Activated T-helper 17 cell treated with anti-CD3 and anti-CD28 coated beads, Interleukin-2, amount 50 U/mL, for 72 hours (primary cell): Measurements from ENCODE around the gene CNIH2. TPM values are rescaled to one million over a fixed set of nuclear protein-coding genes. Genes with fewer than 3 reads are reported as not detected.
"Not testable (repeated sequence)": the region's sequence is repeated elsewhere in the genome, so short reads cannot be mapped to it uniquely, and the experiment has no call there.

ENCODE experiments used
- ATAC-seq: fragments of 150-1000 bp; cut with Tn5 transposase; replicated peaks from 2 replicates; pipeline ENCODE4 v1.10.0; 2021; ENCODE audit warnings: mild to moderate bottlenecking, moderate library complexity
- H3K27ac Mint-ChIP-seq: one replicate; pipeline ENCODE4 v1.8.0; 2022; ENCODE audit warnings: mixed read lengths
- H3K27me3 Mint-ChIP-seq: one replicate; pipeline ENCODE4 v1.8.0; 2022; ENCODE audit warnings: mixed read lengths
- H3K36me3 Mint-ChIP-seq: one replicate; pipeline ENCODE4 v1.8.0; 2022; ENCODE audit warnings: low read depth, mild to moderate bottlenecking, mixed read lengths
- H3K4me1 Mint-ChIP-seq: one replicate; pipeline ENCODE4 v1.8.0; 2022; ENCODE audit warnings: mixed read lengths
- H3K4me3 Mint-ChIP-seq: one replicate; pipeline ENCODE4 v1.8.0; 2022; ENCODE audit warnings: mild to moderate bottlenecking, mixed read lengths
- H3K9me3 Mint-ChIP-seq: one replicate; pipeline ENCODE4 v1.8.0; 2022; ENCODE audit warnings: mixed read lengths
- total RNA-seq, 2 donors: library from RNA; stranded (reverse); gene quantifications; one replicate each; pipeline ENCODE4 v1.2.3, GENCODE V29; 2022

Gene CNIH2
- total RNA-seq, 2 donors from 2014 or later: 3.9 to 5.0 TPM

GRCh38 chr11:66309475-66309874 lies 31.5 kb downstream of the CNIH2 start:
- ATAC-seq: no peak
- H3K27ac Mint-ChIP-seq: no peak overlapping the region
- H3K9me3 Mint-ChIP-seq: no peaks in the 10 kb centered on the region
- no peaks in the 10 kb centered on the region for H3K4me1 Mint-ChIP-seq
- H3K27me3 Mint-ChIP-seq: no peaks in the 10 kb centered on the region
- H3K36me3 Mint-ChIP-seq: no peaks in the 10 kb centered on the region
- no peak overlapping the region for H3K4me3 Mint-ChIP-seq

DNA sequence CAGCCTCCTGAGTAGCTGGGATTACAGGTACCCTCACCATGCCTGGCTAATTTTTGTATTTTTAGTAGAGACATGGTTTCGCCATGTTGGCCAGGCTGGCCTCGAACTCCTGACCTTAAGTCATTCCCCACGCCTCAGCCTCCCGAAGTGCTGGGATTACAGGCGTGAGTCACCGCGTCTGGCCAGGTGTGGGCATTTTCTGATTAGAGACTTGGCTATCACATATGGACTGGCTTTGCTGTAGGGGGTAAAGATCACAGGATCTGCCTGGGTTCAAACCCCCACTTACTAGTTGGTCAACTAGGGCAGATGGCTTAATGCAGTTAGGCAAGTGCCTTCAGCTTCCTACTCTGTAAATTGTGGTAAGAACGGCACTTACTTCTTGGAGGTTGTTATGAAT lies 32.3 kb downstream of the CNIH2 start:
- Mint-ChIP-seq H3K27ac (no peak overlapping the region), H3K9me3 (no peaks in the 10 kb centered on the region), H3K27me3 (no peaks in the 10 kb centered on the region), H3K36me3 (no peaks in the 10 kb centered on the region), H3K4me3 (no peak overlapping the region), H3K4me1 (peaks cover under 1% of the 10 kb centered on the region)
- no peak for ATAC-seq

DNA sequence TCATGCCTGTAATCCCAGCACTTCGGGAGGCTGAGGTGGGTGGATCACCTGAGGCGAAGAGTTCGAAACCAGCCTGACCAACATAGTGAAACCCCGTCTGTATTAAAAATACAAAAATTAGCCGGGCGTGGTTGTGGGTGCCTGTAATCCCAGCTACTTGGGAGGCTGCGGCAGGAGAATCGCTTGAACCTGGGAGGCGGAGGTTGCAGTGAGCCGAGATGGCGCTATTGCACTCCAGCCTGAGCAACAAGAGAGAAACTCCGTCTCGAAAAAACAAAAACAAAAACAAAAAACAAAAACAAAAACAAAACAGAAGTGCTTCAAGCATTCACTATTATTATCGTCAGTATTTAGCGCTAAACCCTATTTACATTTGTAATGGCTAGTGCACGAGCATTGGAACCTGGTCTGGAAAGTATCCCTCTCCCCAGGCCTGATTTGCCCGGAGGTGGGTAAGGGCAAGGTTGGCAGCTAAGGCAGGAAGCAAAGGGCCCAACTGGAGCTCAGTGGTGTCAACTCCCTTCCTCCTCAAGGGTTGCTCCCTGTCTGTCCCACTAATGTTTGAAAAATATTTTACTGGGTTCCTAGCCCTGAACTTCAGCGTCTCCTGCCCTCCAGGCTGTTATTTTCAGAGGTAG lies 32.9 kb downstream of the CNIH2 start:
- H3K4me1 Mint-ChIP-seq, ATAC-seq, H3K27ac Mint-ChIP-seq, H3K36me3 Mint-ChIP-seq, H3K27me3 Mint-ChIP-seq, H3K9me3 Mint-ChIP-seq: not testable (repeated sequence)
- peak overlapping the region; percentile 78 for H3K4me3 Mint-ChIP-seq

DNA sequence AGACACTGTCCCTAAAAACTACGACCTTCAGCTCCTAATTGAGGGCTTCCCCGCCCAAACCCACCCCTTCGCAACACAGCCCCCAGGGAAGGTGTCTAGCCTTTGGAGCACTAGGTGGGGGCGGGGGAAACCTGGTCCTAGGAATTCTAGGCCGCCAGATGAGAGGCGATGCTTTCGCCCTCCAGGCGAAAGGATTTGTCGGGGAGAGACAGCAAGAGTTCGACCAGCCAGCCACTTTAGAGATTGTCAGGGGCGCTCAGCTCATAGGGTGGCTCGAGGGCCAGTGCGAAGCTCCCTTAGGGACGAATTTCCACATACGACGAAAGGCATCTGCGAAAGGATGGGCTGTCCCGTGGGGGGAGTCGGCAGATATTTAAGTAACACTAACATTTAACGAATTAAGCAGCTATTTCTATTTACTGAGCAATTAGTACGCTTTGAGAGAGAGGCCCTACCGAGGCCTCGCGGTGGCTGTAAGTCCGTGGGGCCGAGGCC lies 33.5 kb downstream of the CNIH2 start:
- no peak for ATAC-seq
- H3K36me3 Mint-ChIP-seq: no peaks in the 10 kb centered on the region
- peak overlapping the region; percentile 78 for H3K4me3 Mint-ChIP-seq
- peak overlapping the region; percentile 77 for H3K27ac Mint-ChIP-seq
- peaks cover 3% of the 10 kb centered on the region for H3K4me1 Mint-ChIP-seq
- no peaks in the 10 kb centered on the region for H3K9me3 Mint-ChIP-seq
- H3K27me3 Mint-ChIP-seq: no peaks in the 10 kb centered on the region

GRCh38 chr11:66311965-66312548 lies 34.1 kb downstream of the CNIH2 start:
- peak; percentile 82 for ATAC-seq
- Mint-ChIP-seq H3K4me3 (peak overlapping the region; percentile 78), H3K9me3 (no peaks in the 10 kb centered on the region), H3K27ac (peak overlapping the region; percentile 77), H3K36me3 (no peaks in the 10 kb centered on the region), H3K4me1 (peaks cover 3% of the 10 kb centered on the region), H3K27me3 (no peaks in the 10 kb centered on the region)

DNA sequence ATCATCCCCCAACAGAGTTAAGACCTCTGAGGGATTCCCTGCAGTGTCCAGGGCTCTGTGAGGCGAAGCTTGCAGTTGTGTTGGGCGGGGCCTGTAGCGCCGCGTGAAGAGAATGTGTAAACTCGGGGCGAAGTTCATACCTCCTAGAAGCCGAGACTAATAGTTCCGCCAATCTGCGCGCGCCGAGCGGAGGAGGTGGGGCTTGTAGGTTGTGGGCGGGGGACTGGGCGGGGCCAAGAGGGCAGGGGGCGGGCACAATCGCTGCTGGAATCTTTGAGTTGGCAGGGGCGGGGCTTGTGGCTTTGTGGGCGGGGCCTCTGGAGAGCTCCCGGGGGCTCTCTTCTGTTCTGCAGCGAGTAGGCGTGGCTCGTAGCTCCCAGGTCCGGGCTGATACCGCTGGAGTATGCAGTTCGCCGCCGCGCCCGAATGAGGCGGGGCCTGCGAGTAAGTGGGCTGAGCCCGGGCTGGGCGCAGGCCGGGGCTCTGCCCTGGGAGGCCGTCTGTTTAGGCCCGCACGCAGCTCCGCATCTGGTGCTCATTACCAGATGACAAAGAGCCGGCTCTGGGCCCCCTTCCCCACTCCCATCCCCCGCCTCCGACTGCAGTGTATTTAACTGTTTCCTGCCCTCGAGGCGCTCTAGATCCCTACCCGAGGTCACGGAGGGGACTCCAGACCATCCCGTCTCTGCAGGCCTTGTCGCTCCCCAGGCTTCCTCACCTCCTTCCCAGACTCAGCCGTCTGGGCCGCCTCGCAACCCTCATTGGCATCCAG lies 34.8 kb downstream of the CNIH2 start:
- ATAC-seq: peak; percentile 76
- H3K27me3 Mint-ChIP-seq: no peaks in the 10 kb centered on the region
- no peaks in the 10 kb centered on the region for H3K36me3 Mint-ChIP-seq
- H3K27ac Mint-ChIP-seq: peak overlapping the region; percentile 77
- H3K4me1 Mint-ChIP-seq: peaks cover 3% of the 10 kb centered on the region
- no peaks in the 10 kb centered on the region for H3K9me3 Mint-ChIP-seq
- H3K4me3 Mint-ChIP-seq: peak overlapping the region; percentile 78

GRCh38 chr11:66313321-66314185 lies 35.6 kb downstream of the CNIH2 start:
- no peak for ATAC-seq

DNA sequence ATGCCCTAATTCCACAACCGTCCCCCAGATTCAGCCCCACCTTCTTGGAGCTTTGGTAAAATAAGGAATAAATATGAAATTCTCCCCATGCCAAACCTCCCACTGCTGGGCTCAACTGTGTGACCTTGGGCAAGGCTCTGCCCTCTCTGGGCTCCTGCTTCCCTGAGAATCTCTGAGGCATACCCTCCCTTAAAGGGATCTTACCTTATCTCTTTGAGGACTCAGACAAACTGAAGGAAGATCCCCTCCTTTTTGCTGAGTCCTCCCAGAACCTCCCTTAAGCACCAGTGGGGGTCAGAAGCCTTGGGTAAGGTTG lies 36.2 kb downstream of the CNIH2 start:
- peak overlapping the region; percentile 54 for H3K27ac Mint-ChIP-seq
- peaks cover 3% of the 10 kb centered on the region for H3K4me1 Mint-ChIP-seq
- H3K4me3 Mint-ChIP-seq: peak overlapping the region; percentile 78
- no peaks in the 10 kb centered on the region for H3K27me3 Mint-ChIP-seq
- no peaks in the 10 kb centered on the region for H3K9me3 Mint-ChIP-seq
- H3K36me3 Mint-ChIP-seq: no peaks in the 10 kb centered on the region
- ATAC-seq: no peak

More at GRCh38 chr11:66313321-66314185, 35.6 kb downstream of the CNIH2 start:
- Mint-ChIP-seq H3K4me3 (peak overlapping the region; percentile 78), H3K27ac (peak overlapping the region; percentile 54), H3K27me3 (no peaks in the 10 kb centered on the region), H3K9me3 (no peaks in the 10 kb centered on the region), H3K36me3 (no peaks in the 10 kb centered on the region), H3K4me1 (peaks cover 3% of the 10 kb centered on the region)

- peaks cover 3% of the 10 kb centered on the region for H3K4me1 Mint-ChIP-seq
- ATAC-seq: no peak
- no peaks in the 10 kb centered on the region for H3K27me3 Mint-ChIP-seq
- no peaks in the 10 kb centered on the region for H3K9me3 Mint-ChIP-seq
- H3K27ac Mint-ChIP-seq: peak overlapping the region; percentile 78
- H3K4me3 Mint-ChIP-seq: peak overlapping the region; percentile 78
- H3K36me3 Mint-ChIP-seq: no peaks in the 10 kb centered on the region
Measured at GRCh38 chr11:66314561-66315497, 36.9 kb downstream of the CNIH2 start.

DNA sequence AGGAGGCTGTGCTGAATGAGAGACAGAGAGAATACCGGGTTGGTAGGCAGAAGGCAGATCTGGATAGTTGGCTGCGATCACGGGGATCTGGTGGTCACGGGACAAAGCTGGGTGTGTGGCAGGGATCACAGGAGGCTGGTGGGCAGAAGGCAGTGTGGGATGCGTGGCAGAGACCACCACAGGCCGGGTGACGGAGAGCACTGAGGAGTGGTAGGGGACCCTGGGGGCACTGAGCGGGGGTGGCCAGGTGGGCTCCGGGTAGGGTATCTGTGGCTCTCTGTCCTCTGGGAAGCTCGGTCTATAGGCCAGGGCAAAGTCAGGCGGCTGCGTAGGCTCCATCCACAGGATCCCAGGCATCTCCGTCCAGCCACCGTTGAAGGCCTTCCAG lies 37.5 kb downstream of the CNIH2 start:
- Mint-ChIP-seq H3K4me3 (no peak overlapping the region), H3K9me3 (no peaks in the 10 kb centered on the region), H3K4me1 (peaks cover 3% of the 10 kb centered on the region), H3K27me3 (no peaks in the 10 kb centered on the region), H3K27ac (peak overlapping the region; percentile 78), H3K36me3 (no peaks in the 10 kb centered on the region)
- no peak for ATAC-seq

GRCh38 chr11:66315921-66316811 lies 38.2 kb downstream of the CNIH2 start:
- no peaks in the 10 kb centered on the region for H3K27me3 Mint-ChIP-seq
- no peak overlapping the region for H3K27ac Mint-ChIP-seq
- ATAC-seq: no peak
- H3K36me3 Mint-ChIP-seq: no peaks in the 10 kb centered on the region
- H3K4me1 Mint-ChIP-seq: peaks cover 3% of the 10 kb centered on the region
- H3K9me3 Mint-ChIP-seq: no peaks in the 10 kb centered on the region
- H3K4me3 Mint-ChIP-seq: no peak overlapping the region

DNA sequence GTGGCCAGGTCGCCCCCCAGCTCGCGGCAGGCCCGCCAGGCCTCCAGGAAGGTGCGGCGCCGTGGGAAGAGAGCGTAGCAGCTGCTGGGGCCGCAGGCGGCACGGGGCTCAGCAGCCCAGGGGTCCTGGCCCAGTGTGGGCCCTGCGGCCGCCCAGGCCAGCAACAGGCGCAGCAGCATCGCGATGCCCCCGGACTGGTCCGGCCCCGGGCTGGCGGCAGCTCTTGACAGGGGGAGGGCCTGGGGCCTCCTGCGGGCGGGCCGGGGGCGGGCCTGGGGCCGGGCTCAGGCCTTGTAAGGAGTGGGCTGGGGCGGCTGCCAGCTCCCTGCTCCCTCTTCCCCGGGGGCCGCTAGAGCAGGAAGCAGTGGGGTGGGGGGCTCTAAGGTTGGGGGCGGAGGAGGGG lies 38.9 kb downstream of the CNIH2 start, which contains the start of gene CD248:
TSS of gene CD248 (minus strand) at position 196 of the 403 bp plus-strand sequence. CDS start at position 179, 17 bp downstream.
- Mint-ChIP-seq H3K9me3 (no peaks in the 10 kb centered on the region), H3K4me3 (no peak within 1 kb of the TSS), H3K36me3 (no peaks in the 10 kb centered on the region), H3K4me1 (peaks cover 3% of the 10 kb centered on the region), H3K27me3 (no peaks in the 10 kb centered on the region), H3K27ac (no peak within 1 kb of the TSS)
- ATAC-seq: no peak

- Mint-ChIP-seq H3K9me3 (no peaks in the 10 kb centered on the region), H3K4me1 (peaks cover 3% of the 10 kb centered on the region), H3K27me3 (no peaks in the 10 kb centered on the region), H3K36me3 (no peaks in the 10 kb centered on the region), H3K4me3 (no peak overlapping the region), H3K27ac (no peak overlapping the region)
- ATAC-seq: no peak
Measured at GRCh38 chr11:66317322-66317722, 39.3 kb downstream of the CNIH2 start.
